Chondrocyte (in vitro differentiated cells): ENCODE data around the gene EIF5AL1. TPM values are rescaled to one million over a fixed set of nuclear protein-coding genes. Genes with fewer than 3 reads are reported as not detected.

Source experiments
- DNase-seq: peaks from one replicate; pipeline ENCODE4 v3.0.0; 2021; ENCODE audit warnings: mixed read lengths, low spot score
- H3K27ac Mint-ChIP-seq: one replicate; pipeline ENCODE4 v1.8.0; 2021; ENCODE audit warnings: mild to moderate bottlenecking, moderate library complexity, mixed read lengths; ENCODE audit not compliant: unreplicated experiment
- H3K27me3 Mint-ChIP-seq: 2 replicates; pipeline ENCODE4 v1.8.0; 2021; ENCODE audit warnings: low read depth, mixed read lengths
- H3K36me3 Mint-ChIP-seq: 2 replicates; pipeline ENCODE4 v1.8.0; 2021; ENCODE audit warnings: low read depth, mixed read lengths
- H3K4me1 Mint-ChIP-seq: 2 replicates; pipeline ENCODE4 v1.8.0; 2021; ENCODE audit warnings: low read depth, mild to moderate bottlenecking, mixed read lengths
- H3K4me3 Mint-ChIP-seq: one replicate; pipeline ENCODE4 v1.8.0; 2021; ENCODE audit warnings: mild to moderate bottlenecking, moderate library complexity, mixed read lengths; ENCODE audit not compliant: unreplicated experiment
- H3K9me3 Mint-ChIP-seq: 2 replicates; pipeline ENCODE4 v1.8.0; 2021; ENCODE audit warnings: low read depth, mixed read lengths
- total RNA-seq: library from RNA; stranded (reverse); gene quantifications from 3 replicates; pipeline ENCODE4 v1.2.1, GENCODE V29; 2021
- TF ChIP-seq, protein P1 (sequence below): fragments of 200-600 bp; sonication (generic); IDR thresholded peaks from 2 replicates; pipeline ENCODE4 v1.5.0; 2021; ENCODE audit warnings: antibody characterized with exemption, mild to moderate bottlenecking, moderate library complexity

The EIF5AL1 gene
- total RNA-seq, 1 donor from 2014 or later, result 0.20 TPM

- Mint-ChIP-seq H3K36me3 (no peaks in the 10 kb centered on the region), H3K27me3 (peaks cover 2% of the 10 kb centered on the region)
- TF ChIP-seq, protein P1, sequence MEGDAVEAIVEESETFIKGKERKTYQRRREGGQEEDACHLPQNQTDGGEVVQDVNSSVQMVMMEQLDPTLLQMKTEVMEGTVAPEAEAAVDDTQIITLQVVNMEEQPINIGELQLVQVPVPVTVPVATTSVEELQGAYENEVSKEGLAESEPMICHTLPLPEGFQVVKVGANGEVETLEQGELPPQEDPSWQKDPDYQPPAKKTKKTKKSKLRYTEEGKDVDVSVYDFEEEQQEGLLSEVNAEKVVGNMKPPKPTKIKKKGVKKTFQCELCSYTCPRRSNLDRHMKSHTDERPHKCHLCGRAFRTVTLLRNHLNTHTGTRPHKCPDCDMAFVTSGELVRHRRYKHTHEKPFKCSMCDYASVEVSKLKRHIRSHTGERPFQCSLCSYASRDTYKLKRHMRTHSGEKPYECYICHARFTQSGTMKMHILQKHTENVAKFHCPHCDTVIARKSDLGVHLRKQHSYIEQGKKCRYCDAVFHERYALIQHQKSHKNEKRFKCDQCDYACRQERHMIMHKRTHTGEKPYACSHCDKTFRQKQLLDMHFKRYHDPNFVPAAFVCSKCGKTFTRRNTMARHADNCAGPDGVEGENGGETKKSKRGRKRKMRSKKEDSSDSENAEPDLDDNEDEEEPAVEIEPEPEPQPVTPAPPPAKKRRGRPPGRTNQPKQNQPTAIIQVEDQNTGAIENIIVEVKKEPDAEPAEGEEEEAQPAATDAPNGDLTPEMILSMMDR, result no peak
These were observed 42.2 kb upstream of the EIF5AL1 start for GRCh38 chr10:79470096-79470495.

DNA sequence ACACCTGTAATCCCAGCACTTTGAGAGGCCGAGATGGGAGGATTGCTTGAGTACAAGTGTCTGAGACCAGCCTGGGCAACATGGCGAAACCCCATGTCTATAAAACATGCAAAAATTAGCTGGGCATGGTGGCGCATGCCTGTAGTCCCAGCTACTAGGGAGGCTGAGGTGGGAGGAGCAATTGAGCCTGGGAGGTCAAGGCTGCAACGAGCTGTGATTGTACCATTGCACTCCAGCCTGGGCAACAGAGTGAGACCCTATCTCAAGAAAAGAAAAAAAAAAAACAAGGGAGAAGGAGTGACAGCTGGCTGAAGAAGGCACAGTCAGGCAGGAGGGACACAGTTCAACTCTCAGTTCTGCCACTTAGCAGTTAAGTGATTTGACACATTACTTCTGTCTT is 40.6 kb upstream of the EIF5AL1 start:
- Mint-ChIP-seq H3K27me3 (peaks cover 2% of the 10 kb centered on the region), H3K4me1 (peaks cover 7% of the 10 kb centered on the region), H3K4me3 (no peak overlapping the region), H3K36me3 (no peaks in the 10 kb centered on the region), H3K27ac (no peak overlapping the region), H3K9me3 (no peaks in the 10 kb centered on the region)
- no peak for DNase-seq
- TF ChIP-seq, protein P1, result no peak

More at GRCh38 chr10:79470096-79470495, 42.2 kb upstream of the EIF5AL1 start:
- Mint-ChIP-seq H3K9me3 (no peaks in the 10 kb centered on the region), H3K4me1 (peaks cover 7% of the 10 kb centered on the region), H3K4me3 (no peak overlapping the region), H3K27ac (no peak overlapping the region)
- DNase-seq, result no peak

DNA sequence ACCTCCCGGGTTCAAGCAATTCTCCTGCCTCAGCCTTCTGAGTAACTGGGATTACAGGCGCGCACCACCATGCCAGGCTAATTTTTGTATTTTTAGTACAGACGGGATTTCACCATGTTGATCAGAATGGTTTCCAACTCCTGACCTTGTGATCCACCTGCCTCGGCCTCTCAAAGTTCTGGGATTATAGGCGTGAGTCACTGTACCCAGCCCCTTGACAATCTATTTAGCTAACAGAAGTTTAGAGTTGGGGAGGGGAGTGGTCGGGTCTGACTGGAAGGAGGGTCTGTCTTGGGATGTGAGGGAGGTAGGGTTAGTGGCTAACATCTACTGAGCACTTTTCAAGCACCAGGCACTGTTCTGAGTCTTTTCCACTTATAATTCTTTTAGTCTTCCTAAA is 39.9 kb upstream of the EIF5AL1 start:
- Mint-ChIP-seq H3K27me3 (peaks cover 2% of the 10 kb centered on the region), H3K36me3 (no peaks in the 10 kb centered on the region), H3K9me3 (no peaks in the 10 kb centered on the region), H3K27ac (no peak overlapping the region), H3K4me1 (peaks cover 1% of the 10 kb centered on the region), H3K4me3 (no peak overlapping the region)
- TF ChIP-seq, protein P1, result no peak
- DNase-seq, result no peak

DNA sequence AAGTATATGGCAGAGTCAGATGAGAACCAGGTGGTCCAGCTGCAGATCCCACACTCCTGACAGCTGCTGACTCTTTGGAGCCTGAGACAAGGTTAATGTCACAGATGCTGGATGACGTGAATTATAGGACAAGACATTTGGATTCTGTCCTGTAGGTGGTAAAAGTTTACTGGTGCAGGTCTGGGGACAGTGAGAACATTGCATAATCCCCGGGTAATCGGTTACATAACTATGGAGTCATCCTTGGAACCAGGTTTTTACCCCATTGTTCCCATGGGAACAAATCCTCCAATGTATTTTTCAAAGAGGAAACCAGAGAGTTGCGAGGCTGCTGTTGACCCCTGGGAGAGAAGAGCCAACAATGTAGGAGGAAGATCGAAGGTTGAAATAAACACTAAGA is 39.4 kb upstream of the EIF5AL1 start:
- TF ChIP-seq, protein P1, result no peak
- DNase-seq, result no peak
- Mint-ChIP-seq H3K27ac (no peak overlapping the region), H3K4me3 (no peak overlapping the region), H3K36me3 (no peaks in the 10 kb centered on the region), H3K27me3 (peaks cover 4% of the 10 kb centered on the region), H3K4me1 (no peaks in the 10 kb centered on the region), H3K9me3 (no peaks in the 10 kb centered on the region)

DNA sequence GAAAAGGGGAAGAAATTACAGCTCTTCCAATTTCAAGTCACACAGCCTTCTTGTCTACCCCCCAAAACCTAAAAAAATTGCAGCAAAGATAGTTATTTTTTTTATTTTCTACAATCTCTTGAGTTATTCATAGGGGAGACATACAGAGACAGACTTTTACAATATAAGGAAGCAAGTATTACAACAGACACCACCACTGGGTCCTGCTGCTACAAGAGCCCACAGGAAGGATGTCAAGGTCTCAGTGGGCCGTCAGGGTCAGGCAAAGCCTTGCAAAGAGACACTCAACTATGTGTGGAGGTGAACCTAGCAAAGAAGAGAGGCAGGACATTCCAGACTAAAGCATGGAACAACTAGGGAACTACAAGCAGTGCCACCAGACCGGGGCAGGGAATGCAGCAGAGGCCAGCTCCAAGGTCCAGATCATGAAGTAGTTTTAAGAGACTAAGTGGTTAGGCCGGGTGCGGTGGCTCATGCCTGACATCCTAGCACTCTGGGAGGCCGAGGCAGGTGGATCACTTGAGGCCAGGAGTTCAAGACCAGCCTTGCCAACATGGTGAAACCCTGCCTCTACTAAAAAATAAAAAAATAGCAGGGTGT is 38.7 kb upstream of the EIF5AL1 start:
- no peaks in the 10 kb centered on the region for H3K36me3 Mint-ChIP-seq
- H3K27ac Mint-ChIP-seq, result no peak overlapping the region
- DNase-seq, result no peak
- no peaks in the 10 kb centered on the region for H3K4me1 Mint-ChIP-seq
- peaks cover 4% of the 10 kb centered on the region for H3K27me3 Mint-ChIP-seq
- no peaks in the 10 kb centered on the region for H3K9me3 Mint-ChIP-seq
- TF ChIP-seq, protein P1, result no peak
- no peak overlapping the region for H3K4me3 Mint-ChIP-seq
